GM19395 (cell line): ENCODE results near the gene CCN5.
"Not testable (repeated sequence)": the region's sequence is repeated elsewhere in the genome, so short reads cannot be mapped to it uniquely, and the experiment has no call there.

ENCODE experiments used
- ATAC-seq: cut with Tn5 transposase; IDR thresholded peaks from one replicate; pipeline ENCODE4 v1.9.1; 2021; ENCODE audit warnings: mild to moderate bottlenecking, moderate library complexity; ENCODE audit not compliant: unreplicated experiment

CCN5 gene

GRCh38 chr20:44756011-44756688, 41.0 kb downstream of the CCN5 start:
- ATAC-seq: no peak

DNA sequence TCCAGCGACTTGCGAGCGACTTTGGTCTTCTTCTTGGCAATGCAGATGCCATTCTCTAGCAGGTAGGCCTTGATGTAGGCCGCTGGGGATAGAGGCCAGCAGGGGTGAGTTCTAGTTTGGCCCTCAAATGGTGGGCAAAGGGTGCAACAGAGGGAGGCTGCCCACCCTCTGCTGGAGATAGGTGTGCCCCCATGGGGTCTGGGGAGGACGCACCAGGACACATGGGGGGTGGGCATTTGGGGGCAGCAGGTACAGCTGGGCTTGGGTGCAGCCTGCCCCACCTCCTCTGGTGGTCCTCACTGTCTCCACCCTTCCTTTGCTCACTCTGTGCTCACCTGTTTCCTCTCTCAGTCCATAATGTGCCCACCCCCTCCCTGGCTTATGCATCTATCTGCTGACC, 41.8 kb downstream of the CCN5 start:
- ATAC-seq: no peak

DNA sequence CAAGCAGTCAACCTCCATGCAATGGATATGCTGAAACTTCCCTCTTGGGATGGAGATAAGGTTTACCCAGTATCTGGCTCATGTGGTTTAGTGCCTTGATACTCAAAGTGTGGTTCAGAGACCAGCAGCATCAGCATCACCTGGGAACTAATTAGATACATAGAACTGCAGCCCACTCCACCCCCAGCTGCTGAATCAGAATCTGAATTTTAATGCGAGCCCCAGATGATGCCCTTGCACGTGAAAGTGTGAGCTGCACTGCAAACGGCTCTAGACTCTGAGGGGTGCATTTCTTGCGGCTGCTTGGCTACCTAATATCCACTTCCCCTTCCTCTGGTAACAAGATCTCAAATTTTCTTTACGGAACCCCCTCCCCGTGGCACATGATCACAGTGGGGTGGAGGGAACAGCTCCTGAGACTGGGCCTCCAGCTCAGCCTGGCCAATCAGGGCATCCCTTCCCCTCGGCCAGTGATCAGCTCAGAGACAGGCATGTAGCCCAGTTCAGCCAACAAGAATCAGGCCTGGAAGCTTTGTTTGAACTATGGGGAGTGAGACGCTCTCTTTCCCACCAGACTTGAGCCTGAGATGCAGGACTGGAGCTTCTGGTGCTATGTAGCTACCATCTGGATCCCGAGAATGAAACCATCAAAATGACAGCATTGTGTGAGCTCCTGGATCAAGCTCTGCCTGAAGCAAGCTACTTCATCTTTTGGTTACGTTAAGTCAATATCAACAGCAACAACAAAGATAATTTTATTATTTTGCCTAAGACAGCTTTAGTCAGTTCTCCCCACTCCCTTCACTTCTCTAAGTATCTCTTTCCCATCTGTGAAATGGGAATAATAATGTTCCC, 43.3 kb downstream of the CCN5 start:
- no peak for ATAC-seq

GRCh38 chr20:44759595-44759994, 44.4 kb downstream of the CCN5 start:
- ATAC-seq: no peak

GRCh38 chr20:44761423-44761822, 46.3 kb downstream of the CCN5 start:
- no peak for ATAC-seq

- no peak for ATAC-seq
These were observed 47.4 kb downstream of the CCN5 start for GRCh38 chr20:44762466-44763140.

DNA sequence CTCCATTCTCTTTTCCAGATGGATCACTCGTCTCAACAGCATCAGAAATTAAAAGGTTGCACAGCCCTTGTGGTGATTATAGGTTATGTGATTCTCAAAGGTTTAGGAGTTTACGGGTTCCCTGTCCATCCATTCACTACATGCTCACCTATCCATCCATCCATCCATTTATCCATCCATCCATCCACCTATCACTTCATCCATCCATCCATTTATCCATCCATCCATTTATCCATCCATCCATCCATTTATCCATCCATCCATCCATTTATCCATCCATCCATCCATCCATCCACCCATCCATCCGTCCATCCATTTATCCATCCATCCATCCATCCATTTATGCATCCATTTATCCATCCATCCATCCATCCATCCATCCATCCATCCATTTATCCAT, 48.6 kb downstream of the CCN5 start:
- not testable (repeated sequence) for ATAC-seq

- no peak for ATAC-seq
These were observed 49.9 kb downstream of the CCN5 start for GRCh38 chr20:44765091-44765490.

DNA sequence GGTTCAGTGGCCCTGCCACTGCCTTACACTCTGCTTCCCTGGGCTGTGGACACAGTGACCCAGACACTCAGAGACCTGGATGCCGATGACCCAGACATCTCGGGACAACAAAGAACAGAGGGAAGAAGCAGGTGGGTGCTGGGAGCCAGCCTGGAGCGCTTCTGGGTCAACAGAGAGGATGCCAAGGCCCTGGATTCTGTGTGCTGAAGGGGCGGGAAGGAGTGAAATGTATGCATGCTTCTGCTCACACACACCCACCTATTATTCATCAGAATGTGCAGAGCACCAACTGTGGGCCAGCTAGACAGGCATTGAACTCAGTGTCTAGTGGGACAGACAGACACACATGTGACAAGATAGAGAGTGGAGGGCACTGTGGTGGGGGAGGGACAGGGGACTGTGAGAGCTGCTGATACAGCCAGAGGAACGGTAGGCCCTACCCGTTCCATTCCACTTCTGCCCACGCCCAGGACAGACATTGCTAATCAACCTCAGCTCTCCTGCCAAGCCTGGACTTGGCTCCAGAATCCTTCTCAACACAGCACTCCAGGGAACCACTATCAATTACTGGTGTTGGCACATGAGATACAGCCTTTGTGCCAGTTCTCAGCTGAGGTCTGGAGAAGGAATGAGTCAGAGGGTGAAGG, 50.7 kb downstream of the CCN5 start:
- no peak for ATAC-seq

DNA sequence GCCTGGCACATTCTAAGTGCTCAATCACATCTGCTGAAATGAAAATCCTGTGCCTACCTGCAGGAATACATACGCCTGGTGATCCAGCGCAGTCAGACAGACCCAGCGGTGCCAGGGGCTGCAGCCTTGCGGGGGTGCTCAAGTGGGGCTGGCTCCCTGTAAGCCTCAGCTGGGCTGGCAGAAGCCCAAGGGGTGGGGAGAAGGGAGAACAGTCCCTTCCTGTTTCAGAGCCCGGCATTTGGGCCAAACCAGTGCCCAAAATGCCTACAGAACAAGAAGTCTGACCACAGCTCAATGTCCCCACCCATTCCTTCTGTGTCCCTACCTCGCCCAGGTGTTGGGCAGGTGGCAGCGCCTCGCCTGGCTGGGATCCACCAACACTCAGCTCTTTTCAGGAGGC, 53.1 kb downstream of the CCN5 start:
- no peak for ATAC-seq

GRCh38 chr20:44768854-44769480, 53.8 kb downstream of the CCN5 start:
- ATAC-seq: no peak

DNA sequence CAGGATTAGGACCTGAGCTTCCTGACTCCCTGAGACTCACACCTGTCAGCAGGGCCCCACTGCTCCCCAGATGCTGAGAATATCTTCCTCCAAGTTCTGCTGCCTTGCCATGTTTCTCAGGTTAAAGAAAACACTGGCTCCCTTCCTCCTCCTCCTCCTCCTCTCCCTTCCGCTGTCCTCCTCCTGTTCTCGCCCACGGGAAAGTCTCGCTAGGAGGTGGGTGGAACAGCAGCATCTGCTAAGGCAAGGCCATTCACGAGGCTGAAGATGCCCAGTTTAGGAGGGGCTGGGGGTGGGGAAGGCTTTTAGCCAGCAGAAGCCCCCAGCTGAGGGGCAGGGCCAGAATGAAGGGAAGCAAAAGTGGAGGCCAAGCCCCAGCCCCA, 54.3 kb downstream of the CCN5 start:
- ATAC-seq: no peak

GRCh38 chr20:44770484-44771171, 55.5 kb downstream of the CCN5 start:
- ATAC-seq: no peak

GRCh38 chr20:44771172-44771535, 56.0 kb downstream of the CCN5 start:
- no peak for ATAC-seq

- ATAC-seq: no peak
These were observed 57.5 kb downstream of the CCN5 start for GRCh38 chr20:44772636-44773035.

DNA sequence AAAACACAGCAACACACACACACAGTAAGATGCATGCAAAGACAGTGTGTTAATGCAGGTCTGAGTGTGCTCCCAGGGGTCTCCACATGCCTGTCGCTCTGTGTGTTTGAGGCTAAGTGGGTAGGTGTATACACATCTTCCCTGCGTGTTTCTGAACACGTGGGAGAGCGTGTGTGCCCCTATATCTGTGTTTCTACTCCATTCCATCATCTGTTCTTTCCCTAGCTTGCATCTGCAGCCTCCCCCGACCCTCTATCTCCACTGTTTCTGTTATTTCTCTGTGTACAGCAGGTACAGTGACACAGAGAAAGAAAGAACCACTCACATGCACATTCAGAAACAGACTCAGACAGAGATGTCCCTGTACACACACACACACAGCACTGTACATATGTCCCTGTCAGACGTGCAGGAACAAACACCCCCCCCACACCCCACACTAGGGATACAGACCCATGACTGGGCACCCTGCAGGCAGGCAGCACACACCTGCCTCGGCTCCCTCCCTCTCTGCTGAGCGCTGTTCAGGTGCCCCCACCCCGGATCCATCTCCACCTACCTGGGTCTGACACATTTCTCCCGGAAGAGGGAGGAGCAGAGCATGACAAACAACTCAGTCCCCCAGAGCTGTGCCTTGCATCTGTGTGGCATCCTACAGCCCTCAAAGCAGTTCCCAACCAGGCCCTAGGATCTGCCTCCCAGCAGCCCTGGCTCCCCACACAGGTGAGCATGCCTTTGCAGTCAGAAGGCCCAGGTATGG, 58.1 kb downstream of the CCN5 start:
- ATAC-seq: no peak

- no peak for ATAC-seq
These were observed 61.8 kb downstream of the CCN5 start for GRCh38 chr20:44776980-44777379.
